Left lung (tissue), 14 donors: ENCODE measurements around the gene MOCS2. TPM values are rescaled to one million over a fixed set of nuclear protein-coding genes. Genes with fewer than 3 reads are reported as not detected.

ENCODE experiments used
- ATAC-seq: fragments of 200-7000 bp; cut with Tn5 transposase; one replicate; pipeline ENCODE4 v1.9.1; 2020; ENCODE audit warnings: moderate library complexity
- DNase-seq, 4 donors: peaks; one replicate each; pipeline ENCODE4 v3.0.0-alpha.2; 2013 to 2020
- H3K27ac ChIP-seq, 2 donors: fragments of 200-600 bp; sonication (generic) in 1 of 2; one replicate each; pipeline versions ENCODE4 v1.5.0 to v1.8.0; 2020 to 2021
- H3K27me3 ChIP-seq, 2 donors: fragments of 200-600 bp; sonication (generic) in 1 of 2; one replicate each; pipeline versions ENCODE4 v1.5.0 to v1.8.0; 2020 to 2021
- H3K36me3 ChIP-seq, 2 donors: fragments of 200-600 bp; sonication (generic) in 1 of 2; one replicate each; pipeline versions ENCODE4 v1.5.0 to v1.8.0; 2020 to 2021
- H3K4me1 ChIP-seq, 2 donors: fragments of 200-600 bp; one replicate each; pipeline ENCODE4 v1.8.0; 2021
- H3K4me3 ChIP-seq, 2 donors: fragments of 200-600 bp; sonication (generic) in 1 of 2; one replicate each; pipeline versions ENCODE4 v1.5.0 to v1.8.0; 2020 to 2021; ENCODE audit warnings: mild to moderate bottlenecking in 1 of 2
- H3K9me3 ChIP-seq, 2 donors: fragments of 200-600 bp; sonication (generic) in 1 of 2; one replicate each; pipeline versions ENCODE4 v1.5.0 to v1.8.0; 2020 to 2021
- CTCF ChIP-seq, 2 donors: fragments of 200-600 bp; sonication (generic) in 1 of 2; IDR thresholded peaks; one replicate each; pipeline versions ENCODE4 v1.5.0 to v1.8.0; 2021; ENCODE audit warnings: antibody characterized with exemption in 2 of 2
- intact Hi-C, 2 donors: fragments of 100-400 bp; cut with DNase I; formaldehyde crosslinking; loops; one replicate each; pipeline versions ENCODE4 v1.11.2 to v1.14.2; 2022
- long read RNA-seq, 12 donors: library from polyadenylated mRNA in 2 of 12; unstranded in 2 of 12; transcript quantifications; one replicate each; pipeline ENCODE4 v2.0.0 and lab custom pipeline, GENCODE V29; 2019 to 2026
- polyA plus RNA-seq, 6 donors: library from polyadenylated mRNA; unstranded; fragments of 120-200 nt; gene quantifications; one replicate each; pipeline ENCODE4 v1.2.1, GENCODE V29; 2013; ENCODE audit not compliant: insufficient read length in 6 of 6
- total RNA-seq, 2 donors: library from RNA; stranded (reverse); fragmentation: NEBNext Ultra II Directional; extraction: Animal tissue kit (Norgen Biotek cat#: 25700); gene quantifications; one replicate each; pipeline ENCODE4 v1.2.1, GENCODE V29; 2021
- donor health status: DM: no; HTN: yes; CAD: no.
- donor health status: DM: no; HTN: no; CAD: no.

MOCS2 gene
- total RNA-seq (10 to 100 TPM; 38.8 to 39.0 TPM), polyA plus RNA-seq (10 to 100 TPM; 42.9 to 53.8 (median 45.7) TPM)
- long read RNA-seq, donor 1, transcript MOCS2-203 (7 exons, 1,337 nt), result major isoform, 27 of 48 reads
- long read RNA-seq, donor 1, partial matches to known transcripts, result 16 of 48 reads
- long read RNA-seq, donor 1, other reads (novel, unspliced or antisense), result 0 of 48 reads
- long read RNA-seq, donor 2, transcript MOCS2-203 (7 exons, 1,337 nt), result major isoform, 14 of 14 reads
- long read RNA-seq, donor 2, partial matches to known transcripts, result 0 of 14 reads
- long read RNA-seq, donor 2, other reads (novel, unspliced or antisense), result 0 of 14 reads
- long read RNA-seq, donor 3, transcript MOCS2-203 (7 exons, 1,337 nt), result major isoform, 22 of 32 reads
- long read RNA-seq, donor 3, partial matches to known transcripts, result 10 of 32 reads
- long read RNA-seq, donor 3, other reads (novel, unspliced or antisense), result 0 of 32 reads
- long read RNA-seq, donor 4, transcript MOCS2-203 (7 exons, 1,337 nt), result major isoform, 24 of 33 reads
- long read RNA-seq, donor 4, partial matches to known transcripts, result 6 of 33 reads
- long read RNA-seq, donor 4, other reads (novel, unspliced or antisense), result 2 of 33 reads
- long read RNA-seq, donor 5, transcript MOCS2-203 (7 exons, 1,337 nt), result major isoform, 19 of 21 reads
- long read RNA-seq, donor 5, partial matches to known transcripts, result 0 of 21 reads
- long read RNA-seq, donor 5, other reads (novel, unspliced or antisense), result 0 of 21 reads
- long read RNA-seq, donor 6, transcript MOCS2-203 (7 exons, 1,337 nt), result major isoform, 26 of 38 reads
- long read RNA-seq, donor 6, partial matches to known transcripts, result 11 of 38 reads
- long read RNA-seq, donor 6, other reads (novel, unspliced or antisense), result 0 of 38 reads
- long read RNA-seq, donor 7, transcript MOCS2-203 (7 exons, 1,337 nt), result major isoform, 13 of 13 reads
- long read RNA-seq, donor 7, partial matches to known transcripts, result 0 of 13 reads
- long read RNA-seq, donor 7, other reads (novel, unspliced or antisense), result 0 of 13 reads
- long read RNA-seq, donor 8, transcript MOCS2-203 (7 exons, 1,337 nt), result major isoform, 17 of 18 reads
- long read RNA-seq, donor 8, partial matches to known transcripts, result 0 of 18 reads
- long read RNA-seq, donor 8, other reads (novel, unspliced or antisense), result 0 of 18 reads
- long read RNA-seq, donor 9, result 0 reads
- long read RNA-seq, donor 10, transcript MOCS2-203 (7 exons, 1,337 nt), result major isoform, 9 of 16 reads
- long read RNA-seq, donor 10, partial matches to known transcripts, result 7 of 16 reads
- long read RNA-seq, donor 10, other reads (novel, unspliced or antisense), result 0 of 16 reads
- long read RNA-seq, donor 11, transcript MOCS2-203 (7 exons, 1,337 nt), result major isoform, 47 of 71 reads
- long read RNA-seq, donor 11, partial matches to known transcripts, result 17 of 71 reads
- long read RNA-seq, donor 11, other reads (novel, unspliced or antisense), result 0 of 71 reads
- long read RNA-seq, donor 12, transcript MOCS2-203 (7 exons, 1,337 nt), result major isoform, 16 of 17 reads
- long read RNA-seq, donor 12, partial matches to known transcripts, result 0 of 17 reads
- long read RNA-seq, donor 12, other reads (novel, unspliced or antisense), result 0 of 17 reads

DNA sequence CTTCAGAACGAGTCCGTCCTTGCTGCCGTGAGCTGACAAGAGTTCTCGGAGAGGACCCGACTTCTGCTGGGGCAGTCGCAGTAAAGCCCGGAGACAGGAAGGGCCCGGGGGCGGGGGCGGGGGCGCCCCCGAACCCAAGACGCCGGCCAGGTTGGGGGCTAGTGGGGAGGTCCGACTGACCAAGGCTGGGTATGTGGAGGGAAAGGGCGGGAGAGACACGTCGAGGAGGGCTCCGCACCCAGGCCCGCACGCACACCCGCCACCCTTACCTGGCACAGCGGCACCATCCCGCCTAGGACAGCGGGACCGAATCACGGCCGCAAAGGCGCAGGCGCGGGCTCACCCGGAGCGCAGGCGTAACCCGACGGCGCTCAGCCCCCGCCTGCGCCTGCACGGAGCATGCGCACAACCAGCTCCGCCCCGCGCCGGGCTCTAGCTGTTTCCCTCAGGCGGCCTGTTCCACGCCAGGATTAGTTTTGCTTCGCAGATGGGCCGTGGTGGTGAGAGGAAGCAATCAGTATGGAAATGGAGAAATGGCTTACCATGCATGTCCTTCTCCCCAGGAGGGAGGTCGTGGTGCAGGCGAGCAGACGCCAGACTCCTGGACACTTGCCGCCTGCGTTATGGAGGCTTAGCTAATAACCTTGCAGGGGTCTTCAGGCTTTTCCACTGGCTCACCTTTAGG, at the start of gene MOCS2:
Gene MOCS2, minus strand, starts transcription at position 315 of the 685 bp plus-strand sequence. CDS start 2,583 bp downstream, outside the sequence.
- TF ChIP-seq CTCF (IDR thresholded peaks at IDR 0.05), result no peak
- ATAC-seq, result peak; percentile 99
- Histone ChIP-seq H3K27ac (peak within 1 kb of the TSS; percentile 77 to 81), H3K36me3 (no peaks in the 10 kb centered on the region), H3K27me3 (no peaks in the 10 kb centered on the region), H3K4me1 (peaks cover 0 to 27% of the 10 kb centered on the region in 2 donors), H3K4me3 (peak within 1 kb of the TSS; percentile 63 to 75), H3K9me3 (peaks cover 0 to 4% of the 10 kb centered on the region in 2 donors)
- peak; percentile 90 to 98 (median 94) for DNase-seq
- intact Hi-C loops, result no loop called here

DNA sequence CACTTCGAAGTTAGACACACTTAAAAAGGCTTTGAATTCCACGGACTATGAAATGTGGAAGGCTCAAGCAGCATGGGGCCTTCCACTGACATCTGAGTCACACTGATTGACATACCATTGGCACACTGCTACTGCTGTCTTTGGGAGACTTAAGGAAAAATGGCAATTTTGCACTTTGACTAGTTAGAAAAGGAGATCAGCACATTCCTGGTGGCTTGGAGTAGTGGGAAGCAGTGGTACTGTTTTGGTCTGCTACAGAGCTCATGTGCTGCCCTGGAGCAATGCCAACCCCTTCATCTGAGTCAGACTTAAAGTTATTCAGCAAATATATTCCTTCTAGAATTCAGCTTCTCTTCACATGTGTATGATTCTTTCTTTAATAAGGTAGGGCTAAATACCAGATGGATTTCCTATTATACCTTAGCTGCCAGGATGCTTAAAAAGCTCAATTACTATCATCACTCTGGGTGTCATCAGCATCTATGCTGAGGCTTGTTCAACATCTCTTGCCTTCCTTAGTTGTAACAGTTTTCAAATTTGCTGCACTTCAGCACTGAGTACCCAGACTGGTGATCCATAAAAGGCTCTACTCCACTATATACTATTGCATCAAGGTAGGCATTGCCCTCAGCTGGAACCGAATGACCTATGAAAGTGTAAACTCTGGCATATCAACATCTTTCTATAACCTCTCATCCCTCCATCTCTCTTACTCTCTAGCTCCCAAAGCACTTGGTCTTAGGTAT, 42.3 kb upstream of the MOCS2 start:
- no peaks in the 10 kb centered on the region for H3K9me3 ChIP-seq
- ATAC-seq (peak; percentile 43), DNase-seq (peak in 2 of 4 donors; percentile 31 to 56)
- H3K4me1 ChIP-seq, result no peaks in the 10 kb centered on the region
- no peak overlapping the region for H3K27ac ChIP-seq
- no peaks in the 10 kb centered on the region for H3K36me3 ChIP-seq
- no peak for TF ChIP-seq CTCF (IDR thresholded peaks at IDR 0.05)
- no peak overlapping the region for H3K4me3 ChIP-seq
- no peaks in the 10 kb centered on the region for H3K27me3 ChIP-seq
- intact Hi-C loops, result no loop called here

DNA sequence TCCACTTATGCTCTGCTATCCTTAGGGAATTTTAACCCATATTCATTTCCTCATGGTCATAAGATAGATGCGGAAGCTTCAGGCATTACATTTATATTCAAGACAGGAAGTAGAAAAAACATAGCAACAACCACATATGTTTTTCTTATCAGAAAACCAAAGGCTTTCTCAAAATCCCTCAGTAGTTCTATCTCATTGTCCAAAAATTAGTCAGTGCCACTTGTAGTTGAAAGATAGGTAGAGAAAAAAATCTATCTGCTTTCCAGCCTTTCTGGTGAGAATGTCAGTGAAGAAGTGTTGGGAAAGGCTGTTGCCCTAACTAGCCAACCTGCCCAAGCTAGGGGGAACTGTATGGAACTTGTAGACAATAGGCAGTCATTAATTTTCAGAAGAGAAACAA, 23.5 kb upstream of the MOCS2 start:
- DNase-seq (no peak), ATAC-seq (no peak)
- Histone ChIP-seq H3K27ac (no peak overlapping the region), H3K27me3 (no peaks in the 10 kb centered on the region), H3K36me3 (no peaks in the 10 kb centered on the region), H3K9me3 (no peaks in the 10 kb centered on the region), H3K4me3 (no peak overlapping the region), H3K4me1 (no peaks in the 10 kb centered on the region)
- no peak for TF ChIP-seq CTCF (IDR thresholded peaks at IDR 0.05)
- intact Hi-C loops, result no loop called here

GRCh38 chr5:53130266-53130665, 20.7 kb upstream of the MOCS2 start:
- H3K36me3 ChIP-seq, result no peaks in the 10 kb centered on the region
- ATAC-seq (no peak), DNase-seq (no peak)
- H3K27me3 ChIP-seq, result no peaks in the 10 kb centered on the region
- intact Hi-C loops, result no loop called here
- no peak overlapping the region for H3K4me3 ChIP-seq
- no peak overlapping the region for H3K27ac ChIP-seq
- no peak for TF ChIP-seq CTCF (IDR thresholded peaks at IDR 0.05)
- no peaks in the 10 kb centered on the region for H3K4me1 ChIP-seq
- H3K9me3 ChIP-seq, result no peaks in the 10 kb centered on the region
